Fibroblast of the aortic adventitia (primary cell): ENCODE data around the gene PRICKLE2. TPM values are rescaled to one million over a fixed set of nuclear protein-coding genes. Genes with fewer than 3 reads are reported as not detected.

ENCODE experiments used
- DNase-seq: peaks from one replicate; pipeline ENCODE4 v3.0.0-alpha.2; 2010; ENCODE audit warnings: low read depth
- H3K4me3 ChIP-seq: 2 replicates; pipeline ENCODE4 v1.5.1; 2011; ENCODE audit warnings: low read depth, mild to moderate bottlenecking, control low read depth, low read length, moderate library complexity
- CTCF ChIP-seq: IDR thresholded peaks from 2 replicates; pipeline ENCODE4 v1.5.1; 2011; ENCODE audit warnings: mild to moderate bottlenecking, low read length, control low read depth, inconsistent platforms; ENCODE audit not compliant: insufficient read depth
- total RNA-seq: library from RNA; depleted of rRNA; stranded (reverse); fragments of >200 nt; gene quantifications from 2 replicates; pipeline ENCODE4 v1.2.3, GENCODE V29; 2012; ENCODE audit warnings: low replicate concordance

Gene PRICKLE2
- total RNA-seq, 1 donor = 22.0 TPM

- TF ChIP-seq CTCF = no peak
- H3K4me3 ChIP-seq = no peak overlapping the region
- peak; percentile 72 for DNase-seq
Measured at GRCh38 chr3:64063207-64063982, 161.9 kb downstream of the PRICKLE2 start.

- no peak for TF ChIP-seq CTCF
- DNase-seq = no peak
- no peak overlapping the region for H3K4me3 ChIP-seq
Measured at GRCh38 chr3:64061628-64062027, 163.6 kb downstream of the PRICKLE2 start.

GRCh38 chr3:64059484-64060175 is 165.6 kb downstream of the PRICKLE2 start:
- no peak overlapping the region for H3K4me3 ChIP-seq
- DNase-seq = no peak
- no peak for TF ChIP-seq CTCF

- TF ChIP-seq CTCF = no peak
- no peak for DNase-seq
- H3K4me3 ChIP-seq = no peak overlapping the region
Measured at GRCh38 chr3:64058566-64058965, 166.7 kb downstream of the PRICKLE2 start.

GRCh38 chr3:64057231-64057630 is 168.0 kb downstream of the PRICKLE2 start:
- no peak for DNase-seq
- TF ChIP-seq CTCF = no peak
- no peak overlapping the region for H3K4me3 ChIP-seq

- DNase-seq = peak; percentile 71
- TF ChIP-seq CTCF = no peak
- H3K4me3 ChIP-seq = no peak overlapping the region
Measured at GRCh38 chr3:64056606-64057180, 168.6 kb downstream of the PRICKLE2 start.
